GM23338 (cell line): ENCODE data around the gene FNDC10.

Experiments
- CREB1 ChIP-seq: fragments of 250-450 bp; sonication (Bioruptor Pico); IDR thresholded peaks from 2 replicates; pipeline ENCODE4 v1.5.0; 2020; ENCODE audit warnings: low read depth, mild to moderate bottlenecking, moderate library complexity
- EZH2 ChIP-seq: fragments of 200-600 bp; sonication (generic); IDR thresholded peaks from one replicate; pipeline ENCODE4 v1.8.0; 2017; ENCODE audit warnings: antibody characterized with exemption, mild to moderate bottlenecking, low read depth; ENCODE audit not compliant: unreplicated experiment
- EZH2phosphoT487 ChIP-seq: fragments of 200-600 bp; sonication (generic); IDR thresholded peaks from one replicate; pipeline ENCODE4 v1.8.1; 2018; ENCODE audit warnings: antibody characterized with exemption; ENCODE audit not compliant: unreplicated experiment
- TF ChIP-seq, protein P1 (sequence below): IDR thresholded peaks from one replicate; pipeline ENCODE4 v1.6.1; 2018; ENCODE audit warnings: antibody characterized with exemption; ENCODE audit not compliant: unreplicated experiment
- TF ChIP-seq, protein P2 (sequence below), 2 experiments: fragments of 200-600 bp in 1 of 2; sonication (generic) in 1 of 2; conservative IDR thresholded peaks; 2 replicates each; pipeline versions ENCODE4 v1.5.1 to v1.6.1; 2016 to 2017; ENCODE audit warnings: antibody characterized with exemption in 2 of 2, low read depth in 2 of 2, mild to moderate bottlenecking in 2 of 2, moderate library complexity in 1 of 2
- TF ChIP-seq, protein P3 (sequence below): IDR thresholded peaks from 2 replicates; pipeline ENCODE4 v1.6.1; 2016; ENCODE audit warnings: antibody characterized with exemption

DNA sequence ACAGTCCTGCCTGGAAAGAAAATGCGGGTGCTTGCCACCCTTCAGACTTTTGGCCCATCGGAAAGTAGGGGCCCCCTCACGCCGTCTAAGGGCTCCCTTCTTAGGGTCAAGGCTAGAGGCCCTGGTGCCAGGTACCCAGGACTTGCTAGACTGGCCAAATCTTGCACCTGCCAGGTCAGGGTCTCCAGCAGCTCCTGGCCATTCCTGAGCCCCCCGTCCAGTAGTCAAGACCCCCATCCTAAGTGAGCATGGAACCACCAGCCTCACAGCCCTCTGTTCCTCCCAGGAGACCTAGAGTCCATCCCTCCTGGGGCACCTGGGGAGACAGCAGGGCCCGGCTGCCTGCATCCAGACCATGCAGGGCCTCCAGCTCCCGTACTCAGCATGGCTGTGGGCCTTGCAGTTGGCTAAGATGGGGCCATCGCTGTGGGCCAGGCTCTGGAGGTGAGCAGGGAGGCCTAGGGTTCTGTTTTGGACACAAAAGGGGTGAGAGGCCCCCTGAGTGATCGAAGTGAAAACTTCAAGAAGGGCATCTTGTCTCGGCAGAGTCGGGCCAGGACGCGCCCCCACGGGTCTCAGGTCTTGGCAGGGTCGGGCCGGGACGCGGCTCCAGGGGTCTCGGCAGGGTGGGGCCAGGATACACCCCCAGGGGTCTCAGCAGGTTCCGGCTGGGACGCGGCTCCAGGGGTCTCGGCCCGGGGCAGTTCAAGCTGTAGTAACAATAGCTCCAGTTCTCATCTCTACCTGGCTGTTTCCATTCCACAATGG, 5.9 kb downstream of the FNDC10 start:
- TF ChIP-seq, protein P1, sequence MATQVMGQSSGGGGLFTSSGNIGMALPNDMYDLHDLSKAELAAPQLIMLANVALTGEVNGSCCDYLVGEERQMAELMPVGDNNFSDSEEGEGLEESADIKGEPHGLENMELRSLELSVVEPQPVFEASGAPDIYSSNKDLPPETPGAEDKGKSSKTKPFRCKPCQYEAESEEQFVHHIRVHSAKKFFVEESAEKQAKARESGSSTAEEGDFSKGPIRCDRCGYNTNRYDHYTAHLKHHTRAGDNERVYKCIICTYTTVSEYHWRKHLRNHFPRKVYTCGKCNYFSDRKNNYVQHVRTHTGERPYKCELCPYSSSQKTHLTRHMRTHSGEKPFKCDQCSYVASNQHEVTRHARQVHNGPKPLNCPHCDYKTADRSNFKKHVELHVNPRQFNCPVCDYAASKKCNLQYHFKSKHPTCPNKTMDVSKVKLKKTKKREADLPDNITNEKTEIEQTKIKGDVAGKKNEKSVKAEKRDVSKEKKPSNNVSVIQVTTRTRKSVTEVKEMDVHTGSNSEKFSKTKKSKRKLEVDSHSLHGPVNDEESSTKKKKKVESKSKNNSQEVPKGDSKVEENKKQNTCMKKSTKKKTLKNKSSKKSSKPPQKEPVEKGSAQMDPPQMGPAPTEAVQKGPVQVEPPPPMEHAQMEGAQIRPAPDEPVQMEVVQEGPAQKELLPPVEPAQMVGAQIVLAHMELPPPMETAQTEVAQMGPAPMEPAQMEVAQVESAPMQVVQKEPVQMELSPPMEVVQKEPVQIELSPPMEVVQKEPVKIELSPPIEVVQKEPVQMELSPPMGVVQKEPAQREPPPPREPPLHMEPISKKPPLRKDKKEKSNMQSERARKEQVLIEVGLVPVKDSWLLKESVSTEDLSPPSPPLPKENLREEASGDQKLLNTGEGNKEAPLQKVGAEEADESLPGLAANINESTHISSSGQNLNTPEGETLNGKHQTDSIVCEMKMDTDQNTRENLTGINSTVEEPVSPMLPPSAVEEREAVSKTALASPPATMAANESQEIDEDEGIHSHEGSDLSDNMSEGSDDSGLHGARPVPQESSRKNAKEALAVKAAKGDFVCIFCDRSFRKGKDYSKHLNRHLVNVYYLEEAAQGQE = no peak
- TF ChIP-seq, protein P2, sequence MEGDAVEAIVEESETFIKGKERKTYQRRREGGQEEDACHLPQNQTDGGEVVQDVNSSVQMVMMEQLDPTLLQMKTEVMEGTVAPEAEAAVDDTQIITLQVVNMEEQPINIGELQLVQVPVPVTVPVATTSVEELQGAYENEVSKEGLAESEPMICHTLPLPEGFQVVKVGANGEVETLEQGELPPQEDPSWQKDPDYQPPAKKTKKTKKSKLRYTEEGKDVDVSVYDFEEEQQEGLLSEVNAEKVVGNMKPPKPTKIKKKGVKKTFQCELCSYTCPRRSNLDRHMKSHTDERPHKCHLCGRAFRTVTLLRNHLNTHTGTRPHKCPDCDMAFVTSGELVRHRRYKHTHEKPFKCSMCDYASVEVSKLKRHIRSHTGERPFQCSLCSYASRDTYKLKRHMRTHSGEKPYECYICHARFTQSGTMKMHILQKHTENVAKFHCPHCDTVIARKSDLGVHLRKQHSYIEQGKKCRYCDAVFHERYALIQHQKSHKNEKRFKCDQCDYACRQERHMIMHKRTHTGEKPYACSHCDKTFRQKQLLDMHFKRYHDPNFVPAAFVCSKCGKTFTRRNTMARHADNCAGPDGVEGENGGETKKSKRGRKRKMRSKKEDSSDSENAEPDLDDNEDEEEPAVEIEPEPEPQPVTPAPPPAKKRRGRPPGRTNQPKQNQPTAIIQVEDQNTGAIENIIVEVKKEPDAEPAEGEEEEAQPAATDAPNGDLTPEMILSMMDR (conservative IDR thresholded peaks at IDR 0.05; ENCODE audit: low read depth in 2 of 2) = no peak
- no peak for TF ChIP-seq EZH2
- TF ChIP-seq, protein P3, sequence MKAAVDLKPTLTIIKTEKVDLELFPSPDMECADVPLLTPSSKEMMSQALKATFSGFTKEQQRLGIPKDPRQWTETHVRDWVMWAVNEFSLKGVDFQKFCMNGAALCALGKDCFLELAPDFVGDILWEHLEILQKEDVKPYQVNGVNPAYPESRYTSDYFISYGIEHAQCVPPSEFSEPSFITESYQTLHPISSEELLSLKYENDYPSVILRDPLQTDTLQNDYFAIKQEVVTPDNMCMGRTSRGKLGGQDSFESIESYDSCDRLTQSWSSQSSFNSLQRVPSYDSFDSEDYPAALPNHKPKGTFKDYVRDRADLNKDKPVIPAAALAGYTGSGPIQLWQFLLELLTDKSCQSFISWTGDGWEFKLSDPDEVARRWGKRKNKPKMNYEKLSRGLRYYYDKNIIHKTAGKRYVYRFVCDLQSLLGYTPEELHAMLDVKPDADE = no peak
- no peak for TF ChIP-seq EZH2phosphoT487
- no peak for TF ChIP-seq CREB1 (CRISPR knock-in tag)
